IPS-20b (cell line): Measurements from ENCODE around the gene MAGEB2.
"Not testable (repeated sequence)": the region's sequence is repeated elsewhere in the genome, so short reads cannot be mapped to it uniquely, and the experiment has no call there.

Source experiments
- H3K27ac ChIP-seq: one replicate; pipeline ENCODE4 v1.5.1; 2013; ENCODE audit warnings: low read length
- H3K27me3 ChIP-seq: 2 replicates; pipeline ENCODE4 v1.6.1; 2013; ENCODE audit warnings: mild to moderate bottlenecking, low read length, inconsistent platforms; ENCODE audit not compliant: insufficient read depth
- H3K36me3 ChIP-seq: 2 replicates; pipeline ENCODE4 v1.6.1; 2013; ENCODE audit warnings: low read depth, mild to moderate bottlenecking, inconsistent platforms, low read length, moderate library complexity; ENCODE audit not compliant: insufficient read depth
- H3K4me1 ChIP-seq: 2 replicates; pipeline ENCODE4 v1.6.1; 2013; ENCODE audit warnings: mild to moderate bottlenecking, control low read depth, inconsistent platforms, low read length, moderate library complexity; ENCODE audit not compliant: insufficient read depth
- H3K4me3 ChIP-seq: 2 replicates; pipeline ENCODE4 v1.5.1; 2013; ENCODE audit warnings: mild to moderate bottlenecking, low read length, inconsistent platforms
- H3K9ac ChIP-seq: 2 replicates; pipeline ENCODE4 v1.6.1; 2013; ENCODE audit warnings: low read depth, mild to moderate bottlenecking, inconsistent platforms, low read length, moderate library complexity
- H3K9me3 ChIP-seq: 2 replicates; pipeline ENCODE4 v1.6.1; 2013; ENCODE audit warnings: mild to moderate bottlenecking, low read depth, low read length, inconsistent platforms; ENCODE audit not compliant: insufficient read depth

The MAGEB2 gene

GRCh38 chrX:30215357-30215843, at the start of gene MAGEB2:
MAGEB2 (plus strand) TSS chrX:30215563; CDS start chrX:30218581, 3,018 bp downstream.
- Histone ChIP-seq H3K36me3 (no peaks in the 10 kb centered on the region), H3K9me3 (no peaks in the 10 kb centered on the region), H3K9ac (no peak within 1 kb of the TSS), H3K27ac (no peak within 1 kb of the TSS), H3K4me3 (no peak within 1 kb of the TSS), H3K27me3 (no peaks in the 10 kb centered on the region), H3K4me1 (peaks cover 5% of the 10 kb centered on the region; the same call in 1 of the 2 replicates)

GRCh38 chrX:30170900-30171299, 44.5 kb upstream of the MAGEB2 start:
- no peaks in the 10 kb centered on the region for H3K4me1 ChIP-seq
- no peaks in the 10 kb centered on the region for H3K27me3 ChIP-seq
- no peak overlapping the region for H3K4me3 ChIP-seq
- H3K36me3 ChIP-seq, result no peaks in the 10 kb centered on the region
- H3K27ac ChIP-seq, result no peak overlapping the region
- H3K9ac ChIP-seq, result no peak overlapping the region
- no peaks in the 10 kb centered on the region for H3K9me3 ChIP-seq

- no peaks in the 10 kb centered on the region for H3K4me1 ChIP-seq
- H3K4me3 ChIP-seq, result no peak overlapping the region
- H3K27ac ChIP-seq, result no peak overlapping the region
- no peak overlapping the region for H3K9ac ChIP-seq
- no peaks in the 10 kb centered on the region for H3K27me3 ChIP-seq
- H3K36me3 ChIP-seq, result no peaks in the 10 kb centered on the region
- H3K9me3 ChIP-seq, result no peaks in the 10 kb centered on the region
Observed at GRCh38 chrX:30181353-30181752, 34.0 kb upstream of the MAGEB2 start.

- no peak overlapping the region for H3K27ac ChIP-seq
- no peaks in the 10 kb centered on the region for H3K9me3 ChIP-seq
- H3K27me3 ChIP-seq, result no peaks in the 10 kb centered on the region
- no peak overlapping the region for H3K9ac ChIP-seq
- H3K4me3 ChIP-seq, result no peak overlapping the region
- H3K4me1 ChIP-seq, result no peaks in the 10 kb centered on the region
- H3K36me3 ChIP-seq, result no peaks in the 10 kb centered on the region
Observed at GRCh38 chrX:30183554-30183953, 31.8 kb upstream of the MAGEB2 start.

GRCh38 chrX:30190426-30190825, 24.9 kb upstream of the MAGEB2 start:
- no peaks in the 10 kb centered on the region for H3K36me3 ChIP-seq
- no peak overlapping the region for H3K9ac ChIP-seq
- H3K4me1 ChIP-seq, result no peaks in the 10 kb centered on the region
- no peaks in the 10 kb centered on the region for H3K27me3 ChIP-seq
- H3K4me3 ChIP-seq, result no peak overlapping the region
- H3K9me3 ChIP-seq, result no peaks in the 10 kb centered on the region
- no peak overlapping the region for H3K27ac ChIP-seq

- not testable (repeated sequence) for H3K9me3 ChIP-seq, H3K9ac ChIP-seq, H3K36me3 ChIP-seq, H3K4me3 ChIP-seq, H3K27ac ChIP-seq, H3K4me1 ChIP-seq, H3K27me3 ChIP-seq
Observed at GRCh38 chrX:30193910-30194309, 21.5 kb upstream of the MAGEB2 start.

GRCh38 chrX:30196322-30196721, 19.0 kb upstream of the MAGEB2 start:
- no peak overlapping the region for H3K4me3 ChIP-seq
- no peaks in the 10 kb centered on the region for H3K36me3 ChIP-seq
- no peak overlapping the region for H3K9ac ChIP-seq
- H3K9me3 ChIP-seq, result no peaks in the 10 kb centered on the region
- no peaks in the 10 kb centered on the region for H3K27me3 ChIP-seq
- H3K27ac ChIP-seq, result no peak overlapping the region
- no peaks in the 10 kb centered on the region; the same call in 1 of the 2 replicates for H3K4me1 ChIP-seq

GRCh38 chrX:30212172-30212571, 3.2 kb upstream of the MAGEB2 start:
- H3K36me3 ChIP-seq, result no peaks in the 10 kb centered on the region
- H3K4me1 ChIP-seq, result no peaks in the 10 kb centered on the region
- H3K27me3 ChIP-seq, result no peaks in the 10 kb centered on the region
- no peaks in the 10 kb centered on the region for H3K9me3 ChIP-seq
- no peak overlapping the region for H3K9ac ChIP-seq
- H3K4me3 ChIP-seq, result no peak overlapping the region
- no peak overlapping the region for H3K27ac ChIP-seq

GRCh38 chrX:30217465-30217864, 2.1 kb downstream of the MAGEB2 start:
- Histone ChIP-seq H3K9ac (no peak overlapping the region), H3K36me3 (no peaks in the 10 kb centered on the region), H3K4me1 (peaks cover 5% of the 10 kb centered on the region; the same call in 1 of the 2 replicates), H3K9me3 (no peaks in the 10 kb centered on the region), H3K27ac (no peak overlapping the region), H3K27me3 (no peaks in the 10 kb centered on the region), H3K4me3 (no peak overlapping the region)

- Histone ChIP-seq H3K9ac (no peak overlapping the region), H3K27ac (no peak overlapping the region), H3K4me3 (no peak overlapping the region), H3K36me3 (no peaks in the 10 kb centered on the region), H3K9me3 (no peaks in the 10 kb centered on the region), H3K4me1 (peaks cover 5% of the 10 kb centered on the region; the same call in 1 of the 2 replicates), H3K27me3 (no peaks in the 10 kb centered on the region)
Observed at GRCh38 chrX:30219372-30219771, 4.0 kb downstream of the MAGEB2 start.

GRCh38 chrX:30220661-30221060, 5.3 kb downstream of the MAGEB2 start:
- Histone ChIP-seq H3K27ac (no peak overlapping the region), H3K4me1 (peaks cover 5% of the 10 kb centered on the region; the same call in 1 of the 2 replicates), H3K9me3 (no peaks in the 10 kb centered on the region), H3K9ac (no peak overlapping the region), H3K27me3 (no peaks in the 10 kb centered on the region), H3K4me3 (no peak overlapping the region), H3K36me3 (no peaks in the 10 kb centered on the region)

- Histone ChIP-seq H3K9ac (no peak overlapping the region), H3K4me3 (no peak overlapping the region), H3K27ac (no peak overlapping the region), H3K36me3 (no peaks in the 10 kb centered on the region), H3K27me3 (no peaks in the 10 kb centered on the region), H3K9me3 (no peaks in the 10 kb centered on the region), H3K4me1 (no peaks in the 10 kb centered on the region; the same call in 1 of the 2 replicates)
Observed at GRCh38 chrX:30224536-30224935, 9.2 kb downstream of the MAGEB2 start.
